HepG2 (cell line): ENCODE measurements around the gene VAMP2. TPM values are rescaled to one million over a fixed set of nuclear protein-coding genes. Genes with fewer than 3 reads are reported as not detected.
A peak's percentile ranks its signal among the peaks of the same experiment; 100 is the strongest.

Source experiments
- ETV6 ChIP-seq: sonication (generic); formaldehyde crosslinking; conservative IDR thresholded peaks from 2 replicates; pipeline ENCODE4 v1.4.0; 2020; ENCODE audit warnings: missing genetic modification reagents
- FLYWCH1 ChIP-seq: sonication (generic); formaldehyde crosslinking; IDR thresholded peaks from 2 replicates; pipeline ENCODE4 v1.8.1; 2023; ENCODE audit warnings: mild to moderate bottlenecking, missing genetic modification reagents
- HMGA1 ChIP-seq: sonication (generic); formaldehyde crosslinking; conservative IDR thresholded peaks from 2 replicates; pipeline ENCODE4 v1.4.0; 2020; ENCODE audit warnings: missing genetic modification reagents
- HNF1B ChIP-seq: sonication (generic); formaldehyde crosslinking; IDR thresholded peaks from 2 replicates; pipeline ENCODE4 v1.5.1; 2020; ENCODE audit warnings: mild to moderate bottlenecking, moderate library complexity, missing genetic modification reagents
- KLF11 ChIP-seq: IDR thresholded peaks from 2 replicates; pipeline ENCODE4 v1.6.1; 2016; ENCODE audit warnings: missing compliant biosample characterization
- LCORL ChIP-seq, 2 experiments: fragments of 450-650 bp in 1 of 2; sonication (generic) in 1 of 2; formaldehyde crosslinking in 1 of 2; IDR thresholded peaks; 2 replicates each; pipeline versions ENCODE4 v1.5.0 to v1.6.1; 2017 to 2020; ENCODE audit warnings: antibody characterized with exemption in 1 of 2, missing genetic modification reagents in 1 of 2
- MAFG ChIP-seq: sonication (generic); formaldehyde crosslinking; IDR thresholded peaks from 2 replicates; pipeline ENCODE4 v1.5.1; 2020; ENCODE audit warnings: mild to moderate bottlenecking, missing genetic modification reagents
- NBN ChIP-seq: fragments of 450-650 bp; conservative IDR thresholded peaks from 2 replicates; pipeline ENCODE4 v1.6.1; 2017
- NFATC3 ChIP-seq: sonication (generic); formaldehyde crosslinking; IDR thresholded peaks from 2 replicates; pipeline ENCODE4 v1.5.1; 2020; ENCODE audit warnings: mild to moderate bottlenecking, missing genetic modification reagents
- REXO4 ChIP-seq: sonication (generic); formaldehyde crosslinking; IDR thresholded peaks from 2 replicates; pipeline ENCODE4 v1.8.0; 2022; ENCODE audit warnings: missing genetic modification reagents, mild to moderate bottlenecking, borderline replicate concordance
- SNRNP70 ChIP-seq: fragments of 200-400 bp; formaldehyde crosslinking; IDR thresholded peaks from 2 replicates; pipeline ENCODE4 v1.6.1; 2017; ENCODE audit warnings: mild to moderate bottlenecking, low read depth, low read length, moderate library complexity
- TBL1XR1 ChIP-seq: fragments of 150-350 bp; IDR thresholded peaks from 2 replicates; pipeline ENCODE4 v1.6.1; 2014; ENCODE audit warnings: borderline replicate concordance, low read length; ENCODE audit not compliant: partially characterized antibody
- YEATS4 ChIP-seq: sonication (generic); formaldehyde crosslinking; IDR thresholded peaks from 2 replicates; pipeline ENCODE4 v1.4.0; 2020; ENCODE audit warnings: missing genetic modification reagents, borderline replicate concordance
- ZBTB34 ChIP-seq: sonication (generic); formaldehyde crosslinking; IDR thresholded peaks from 2 replicates; pipeline ENCODE4 v1.8.0; 2022; ENCODE audit warnings: mild to moderate bottlenecking, missing genetic modification reagents
- ZNF224 ChIP-seq: sonication (generic); formaldehyde crosslinking; IDR thresholded peaks from 2 replicates; pipeline ENCODE4 v1.5.0; 2020; ENCODE audit warnings: mild to moderate bottlenecking, missing genetic modification reagents
- ZNF264 ChIP-seq: sonication (generic); formaldehyde crosslinking; IDR thresholded peaks from 2 replicates; pipeline ENCODE4 v1.4.0; 2020; ENCODE audit warnings: missing genetic modification reagents
- ZNF276 ChIP-seq: sonication (generic); formaldehyde crosslinking; IDR thresholded peaks from 2 replicates; pipeline ENCODE4 v1.4.0; 2020; ENCODE audit warnings: mild to moderate bottlenecking, low read depth, missing genetic modification reagents
- ZNF354B ChIP-seq: sonication (generic); formaldehyde crosslinking; IDR thresholded peaks from 2 replicates; pipeline ENCODE4 v1.8.0; 2022; ENCODE audit warnings: mild to moderate bottlenecking, missing genetic modification reagents
- ZNF576 ChIP-seq: sonication (generic); formaldehyde crosslinking; IDR thresholded peaks from 2 replicates; pipeline ENCODE4 v1.4.0; 2020; ENCODE audit warnings: mild to moderate bottlenecking, missing genetic modification reagents
- ZNF619 ChIP-seq: sonication (generic); formaldehyde crosslinking; IDR thresholded peaks from 2 replicates; pipeline ENCODE4 v1.4.0; 2020; ENCODE audit warnings: mild to moderate bottlenecking, missing genetic modification reagents
- ZNF639 ChIP-seq: conservative IDR thresholded peaks from 2 replicates; pipeline ENCODE4 v1.6.1; 2018; ENCODE audit warnings: missing genetic modification reagents
- ZNF724P ChIP-seq: sonication (generic); formaldehyde crosslinking; IDR thresholded peaks from 2 replicates; pipeline ENCODE4 v1.8.0; 2022; ENCODE audit warnings: missing genetic modification reagents, borderline replicate concordance
- ZNF747 ChIP-seq: sonication (generic); formaldehyde crosslinking; IDR thresholded peaks from 2 replicates; pipeline ENCODE4 v1.8.1; 2023; ENCODE audit warnings: missing genetic modification reagents, mild to moderate bottlenecking, borderline replicate concordance
- ZNF75D ChIP-seq: sonication (generic); formaldehyde crosslinking; IDR thresholded peaks from 2 replicates; pipeline ENCODE4 v1.8.1; 2023; ENCODE audit warnings: missing genetic modification reagents, mild to moderate bottlenecking, borderline replicate concordance
- ZNF850 ChIP-seq: sonication (generic); formaldehyde crosslinking; conservative IDR thresholded peaks from 2 replicates; pipeline ENCODE4 v1.9.0; 2021; ENCODE audit warnings: mild to moderate bottlenecking, missing genetic modification reagents
- polyA plus RNA-seq, 8 experiments: library from polyadenylated mRNA; depleted of rRNA in 3 of 8; stranded (reverse) in 7 of 8; unstranded in 1 of 8; fragments of >200 nt; fragmentation: Illumina TruSeq in 4 of 8; extraction: Trizol in 4 of 8; gene quantifications; 2 replicates each; pipeline versions ENCODE4 v1.2.1 to v1.2.3, GENCODE V29; 2011 to 2016; ENCODE audit warnings: low read depth in 4 of 8, missing spikeins in 1 of 8, mixed read lengths in 1 of 8; ENCODE audit not compliant: insufficient read depth in 1 of 8
- total RNA-seq, 5 experiments: library from RNA; depleted of rRNA; stranded (reverse); fragments of >200 nt; fragmentation: Illumina TruSeq; extraction: Trizol; gene quantifications; 2 replicates each; pipeline ENCODE4 v1.2.3, GENCODE V29; 2016; ENCODE audit warnings: low read depth in 1 of 5

The VAMP2 gene
- total and polyA plus RNA-seq, 2 of the 13 experiments (the other 11 are each of a cell fraction or from before 2014, with no cell fraction given): 3.9 to 17.2 TPM

GRCh38 chr17:8210761-8211458 is 48.2 kb upstream of the VAMP2 start (continued):
- TF ChIP-seq TBL1XR1 (no peak), ZNF747 (no peak), ZNF639 (CRISPR knock-in tag) (no peak), NFATC3 (CRISPR knock-in tag) (no peak), ZNF850 (CRISPR knock-in tag) (0 out of 2 replicates have a peak, but pooled peaks have one; percentile 61), ZNF619 (CRISPR knock-in tag) (no peak), ZNF75D (no peak), ZNF264 (CRISPR knock-in tag) (no peak), ZNF276 (CRISPR knock-in tag) (no peak), ZNF576 (CRISPR knock-in tag) (no peak), REXO4 (CRISPR knock-in tag) (no peak), HMGA1 (CRISPR knock-in tag) (no peak), ETV6 (CRISPR knock-in tag) (no peak), FLYWCH1 (CRISPR knock-in tag) (0 out of 2 replicates have a peak, but pooled peaks have one; percentile 1), KLF11 (CRISPR knock-in tag) (no peak), NBN (no peak), HNF1B (no peak), ZNF724P (CRISPR knock-in tag) (no peak), ZNF224 (CRISPR knock-in tag) (no peak), MAFG (CRISPR knock-in tag) (no peak), LCORL (IDR thresholded peaks at IDR 0.05) (peak; percentile 79; the same call in 1 of the 2 replicates), LCORL (CRISPR knock-in tag; IDR thresholded peaks at IDR 0.05) (peak; percentile 15; the same call in 1 of the 2 replicates), ZNF354B (CRISPR knock-in tag) (no peak), YEATS4 (CRISPR knock-in tag) (no peak), SNRNP70 (no peak), ZBTB34 (CRISPR knock-in tag) (no peak)
